Measurements from ENCODE around the gene ARSA.

Gene ARSA

DNA sequence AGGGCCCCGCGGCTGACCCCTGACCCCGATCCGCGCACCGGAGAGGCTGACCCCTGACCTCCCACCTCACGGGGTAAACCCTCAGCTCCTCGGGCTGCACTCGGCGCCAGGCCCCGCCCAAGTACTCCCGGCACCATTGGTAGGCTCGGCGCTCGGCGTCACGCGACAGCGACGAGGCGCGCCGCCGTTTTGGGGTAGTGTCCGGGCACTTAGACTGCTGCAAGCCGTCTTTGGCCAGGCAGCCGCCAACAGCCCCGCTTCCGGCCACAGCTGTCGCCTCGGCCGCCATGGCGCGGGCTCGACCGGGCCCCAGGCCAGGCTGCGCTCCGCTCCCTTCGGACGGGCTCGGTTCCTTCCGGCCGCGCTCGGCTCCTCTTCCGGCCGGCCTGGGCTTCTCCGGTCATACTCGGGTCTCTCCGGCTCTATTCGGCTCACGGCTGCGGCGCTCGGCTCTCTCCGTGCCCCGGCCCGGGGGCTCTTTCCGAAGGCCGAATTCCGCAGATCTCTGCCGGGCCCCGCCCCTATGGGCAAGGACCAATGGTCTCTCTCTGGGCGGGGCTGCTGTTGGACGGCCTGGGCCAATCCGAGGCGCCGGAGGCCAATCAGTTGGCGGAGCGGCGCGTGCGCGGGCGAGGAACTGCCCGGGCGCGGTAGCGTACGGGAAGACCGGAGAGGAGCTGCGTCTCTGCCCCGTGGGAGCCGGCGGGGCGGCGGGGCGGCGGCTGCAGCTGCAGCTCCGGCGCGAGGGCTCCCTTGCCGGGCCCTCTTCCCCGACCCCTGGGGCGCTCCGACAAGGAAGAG lies 45.3 kb downstream of the ARSA start, which contains the start of gene CHKB:
Gene CHKB, minus strand, starts transcription at position 357 of the 801 bp plus-strand sequence. Its CDS starts 68 bp downstream, at position 289.
- Histone ChIP-seq H3K27me3 (no peaks in the 10 kb centered on the region), H3K4me2 (peak within 1 kb of the TSS; percentile 96), H4K20me1 (peaks cover 17% of the 10 kb centered on the region), H3K4me3 (peak within 1 kb of the TSS; percentile 87), H3K9ac (peak within 1 kb of the TSS; percentile 93), H3K4me1 (peaks cover 28% of the 10 kb centered on the region), H3K36me3 (peaks cover 33% of the 10 kb centered on the region), H3K27ac (peak within 1 kb of the TSS; percentile 97), H3K9me3 (no peaks in the 10 kb centered on the region)
- TF ChIP-seq Cebpa-rat (IDR thresholded peaks at IDR 0.05), result no peak

DNA sequence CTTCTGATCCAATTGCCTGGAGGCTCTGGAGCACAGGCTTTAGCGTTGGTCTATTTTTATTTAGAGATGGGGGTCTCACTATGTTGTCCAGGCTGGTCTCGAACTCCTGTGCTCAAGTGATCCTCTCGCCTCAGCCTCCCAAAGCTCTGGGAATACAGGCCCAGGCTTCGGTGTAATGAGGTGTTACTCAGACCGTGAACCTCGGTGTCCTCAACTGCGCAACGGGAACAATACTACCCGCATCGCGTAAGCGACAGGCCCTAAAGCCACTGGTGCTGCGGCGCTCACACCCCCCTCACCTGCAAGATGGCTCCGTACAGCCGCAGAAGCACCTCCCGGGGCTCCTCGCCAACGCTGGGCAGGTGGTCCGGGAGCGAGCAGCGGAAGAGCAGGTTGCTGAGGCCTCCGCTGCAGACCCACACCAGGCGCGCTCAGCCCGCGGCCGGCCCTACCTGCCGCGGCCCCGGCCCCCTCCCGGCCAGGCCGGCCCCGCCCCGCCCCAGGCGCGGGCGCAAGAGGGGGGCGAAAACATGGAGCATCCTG lies 45.9 kb downstream of the ARSA start:
- peak overlapping the region; percentile 87 for H3K4me3 ChIP-seq
- H3K36me3 ChIP-seq, result peaks cover 39% of the 10 kb centered on the region
- H3K4me2 ChIP-seq, result peak overlapping the region; percentile 96
- no peak for TF ChIP-seq Cebpa-rat (IDR thresholded peaks at IDR 0.05)
- H3K27ac ChIP-seq, result peak overlapping the region; percentile 97
- H4K20me1 ChIP-seq, result peaks cover 12% of the 10 kb centered on the region
- no peaks in the 10 kb centered on the region for H3K9me3 ChIP-seq
- H3K9ac ChIP-seq, result peak overlapping the region; percentile 93
- peaks cover 28% of the 10 kb centered on the region for H3K4me1 ChIP-seq
- H3K27me3 ChIP-seq, result no peaks in the 10 kb centered on the region

DNA sequence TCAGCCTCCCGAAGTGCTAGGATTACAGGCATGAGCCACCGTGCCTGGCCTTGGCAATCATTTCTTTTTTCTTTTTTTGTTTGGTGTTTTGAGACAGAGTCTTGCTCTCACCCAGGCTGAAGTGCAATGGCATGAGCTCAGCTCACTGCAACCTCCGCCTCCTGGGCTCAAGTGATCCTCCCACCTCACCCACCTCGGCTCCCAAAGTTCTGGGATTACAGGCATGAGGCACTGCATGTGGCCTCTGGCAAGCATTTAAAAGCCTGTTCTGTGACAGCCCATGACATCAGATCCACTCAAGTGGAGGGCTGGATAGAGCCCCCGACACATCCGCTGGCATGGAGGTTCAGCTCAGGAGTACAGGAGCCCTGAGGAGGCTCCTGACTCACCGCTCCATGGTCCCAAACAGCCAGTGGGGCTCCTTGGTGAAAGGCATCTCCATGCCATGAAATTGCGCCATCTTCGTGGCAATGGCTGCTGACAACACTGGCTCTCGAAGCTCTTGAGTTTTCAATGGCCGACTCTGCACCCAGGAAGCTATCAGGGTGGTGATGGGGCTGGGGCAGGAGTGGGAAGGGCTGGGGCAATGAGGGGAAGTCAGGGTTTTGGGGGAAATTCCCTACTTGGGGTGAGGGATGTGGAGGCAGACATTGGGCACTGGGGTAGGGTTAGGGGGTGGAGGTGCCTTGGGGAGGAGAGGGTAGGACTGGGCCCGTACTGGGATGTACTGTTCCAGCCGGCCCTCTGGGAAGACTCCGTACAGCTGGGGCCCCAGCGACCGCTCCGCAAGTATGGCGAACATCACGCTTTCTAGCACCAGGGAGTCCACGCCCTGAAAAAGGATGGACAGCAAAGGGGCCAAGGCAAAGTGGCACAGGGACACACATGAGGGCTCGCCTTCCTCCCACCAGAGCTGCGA lies 46.7 kb downstream of the ARSA start:
- Histone ChIP-seq H4K20me1 (peaks cover 14% of the 10 kb centered on the region), H3K4me3 (peak overlapping the region; percentile 87), H3K4me2 (peak overlapping the region; percentile 96), H3K9me3 (no peaks in the 10 kb centered on the region), H3K27me3 (no peaks in the 10 kb centered on the region), H3K27ac (peak overlapping the region; percentile 97; the same call in 1 of the 2 replicates), H3K4me1 (peaks cover 28% of the 10 kb centered on the region), H3K9ac (peak overlapping the region; percentile 93), H3K36me3 (peaks cover 46% of the 10 kb centered on the region)
- no peak for TF ChIP-seq Cebpa-rat (IDR thresholded peaks at IDR 0.05)

DNA sequence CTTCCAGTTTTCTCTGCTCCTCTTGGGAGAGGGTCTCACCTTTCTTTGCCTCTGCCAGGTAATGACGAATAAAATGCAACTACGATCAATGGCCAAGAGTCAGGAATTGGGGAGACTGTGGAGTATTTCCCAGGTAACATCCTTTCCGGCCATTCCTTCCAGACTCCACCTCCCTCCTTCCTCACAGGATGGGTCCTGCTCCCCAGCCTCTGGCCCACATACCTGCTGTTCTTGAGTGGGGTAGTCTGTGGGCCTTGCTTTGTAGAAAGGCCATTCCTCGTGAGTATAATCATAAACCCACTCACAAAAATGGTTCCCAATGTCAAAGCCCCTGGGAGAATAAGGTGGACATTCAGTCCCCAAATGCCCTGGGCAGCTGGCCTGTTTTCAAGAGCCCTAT lies 48.2 kb downstream of the ARSA start:
- Histone ChIP-seq H3K9me3 (no peaks in the 10 kb centered on the region), H3K4me1 (peaks cover 28% of the 10 kb centered on the region), H3K36me3 (peaks cover 58% of the 10 kb centered on the region), H3K4me2 (no peak overlapping the region), H3K27me3 (no peaks in the 10 kb centered on the region), H3K9ac (0 out of 2 replicates have a peak overlapping the region, but pooled peaks have one; percentile 10), H4K20me1 (peaks cover 20% of the 10 kb centered on the region), H3K4me3 (no peak overlapping the region), H3K27ac (no peak overlapping the region)
- no peak for TF ChIP-seq Cebpa-rat (IDR thresholded peaks at IDR 0.05)

DNA sequence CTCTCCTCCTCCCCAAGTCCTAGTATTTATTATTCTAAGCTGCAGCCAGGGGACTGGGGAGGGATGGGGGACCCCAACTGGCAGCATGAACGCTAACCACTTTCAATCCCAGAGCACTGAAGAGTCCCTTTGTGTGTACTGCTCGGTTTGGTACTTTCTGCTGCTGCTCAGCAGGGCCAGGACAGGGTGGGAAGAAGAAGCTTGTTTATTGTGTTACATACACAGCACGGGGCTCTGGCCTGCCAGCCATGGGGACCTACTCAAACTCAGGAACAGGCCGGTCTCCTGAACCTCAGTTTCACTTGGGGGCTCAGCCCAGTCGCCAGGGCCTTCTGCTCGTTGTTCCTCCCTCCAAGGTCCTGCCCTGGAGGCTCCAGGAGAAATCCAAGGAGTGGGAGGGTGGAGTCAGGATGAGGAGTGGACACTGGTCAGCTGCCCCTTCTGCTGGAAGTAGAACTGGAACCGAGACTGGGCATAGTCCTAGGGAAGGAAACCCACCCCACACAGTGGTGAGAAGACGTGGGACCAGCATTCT lies 49.1 kb downstream of the ARSA start:
- Histone ChIP-seq H4K20me1 (peaks cover 25% of the 10 kb centered on the region), H3K4me2 (no peak overlapping the region), H3K4me1 (peaks cover 25% of the 10 kb centered on the region), H3K27me3 (no peaks in the 10 kb centered on the region), H3K36me3 (peaks cover 68% of the 10 kb centered on the region), H3K9me3 (no peaks in the 10 kb centered on the region), H3K27ac (no peak overlapping the region), H3K9ac (no peak overlapping the region), H3K4me3 (no peak overlapping the region)
- TF ChIP-seq Cebpa-rat (IDR thresholded peaks at IDR 0.05), result no peak

DNA sequence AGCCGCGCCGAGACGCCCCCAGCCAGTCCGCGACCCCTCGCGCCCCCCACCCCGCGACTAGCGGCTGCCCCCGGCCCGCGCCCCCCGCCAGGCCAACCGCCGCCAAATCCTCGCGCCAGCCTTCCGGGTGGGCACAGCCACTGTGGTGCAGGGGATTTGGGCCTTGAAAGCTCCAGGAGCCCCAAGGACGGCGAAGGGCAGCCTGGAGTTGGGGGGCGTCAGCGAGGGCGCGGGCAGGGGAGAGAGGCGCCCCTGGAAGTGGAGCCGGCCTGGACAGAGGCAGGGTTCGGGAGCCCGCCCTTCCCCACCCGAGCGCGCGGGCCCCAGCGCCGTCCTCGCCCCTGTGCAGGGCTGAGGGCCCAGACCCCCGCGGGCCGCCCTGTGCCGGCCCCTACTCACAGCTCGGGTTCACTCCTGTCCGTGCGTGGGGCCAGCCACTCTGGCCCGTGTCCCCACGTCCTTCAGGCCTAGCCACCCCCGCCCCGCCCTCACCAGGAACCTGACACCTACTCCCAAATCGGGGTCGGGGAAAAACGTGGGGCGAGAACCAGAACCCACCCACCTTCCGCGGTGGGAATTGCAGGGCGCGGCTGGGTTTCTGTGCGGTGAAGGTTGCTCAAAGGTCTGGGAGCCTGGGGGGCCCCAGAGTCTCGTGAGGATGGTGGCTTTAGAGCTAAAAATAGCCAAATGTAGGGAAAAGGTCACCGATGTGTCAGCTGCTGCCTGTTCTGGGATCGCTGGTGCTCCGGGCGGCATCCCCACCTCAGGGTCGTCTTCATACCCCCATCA lies 49.8 kb downstream of the ARSA start, which contains the start of gene CPT1B:
Gene CPT1B, minus strand, starts transcription at position 441 of the 789 bp plus-strand sequence. CDS start 512 bp downstream, outside the sequence.
- Histone ChIP-seq H3K4me1 (peaks cover 19% of the 10 kb centered on the region), H3K4me2 (no peak within 1 kb of the TSS), H3K4me3 (no peak within 1 kb of the TSS), H3K27ac (no peak within 1 kb of the TSS), H3K9me3 (no peaks in the 10 kb centered on the region), H3K9ac (no peak within 1 kb of the TSS), H4K20me1 (peaks cover 23% of the 10 kb centered on the region), H3K36me3 (peaks cover 74% of the 10 kb centered on the region), H3K27me3 (no peaks in the 10 kb centered on the region)
- no peak for TF ChIP-seq Cebpa-rat (IDR thresholded peaks at IDR 0.05)

DNA sequence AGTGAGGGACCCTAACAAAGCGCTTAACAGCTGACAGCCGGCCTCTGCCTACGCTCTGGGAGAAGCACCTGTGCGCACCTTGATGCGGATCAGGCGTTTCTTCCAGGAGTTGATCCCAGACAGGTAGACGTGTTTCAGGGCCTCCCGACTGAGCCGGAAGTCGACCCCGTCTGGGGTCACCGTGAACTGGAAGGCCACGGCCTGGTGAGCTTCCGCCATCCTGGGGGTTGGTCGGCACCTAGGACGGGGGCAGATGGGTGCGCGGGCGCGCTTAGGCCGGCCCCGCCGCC lies 50.3 kb downstream of the ARSA start:
- H3K9ac ChIP-seq, result no peak overlapping the region
- H3K27me3 ChIP-seq, result no peaks in the 10 kb centered on the region
- H4K20me1 ChIP-seq, result peaks cover 29% of the 10 kb centered on the region
- peaks cover 20% of the 10 kb centered on the region for H3K4me1 ChIP-seq
- no peak for TF ChIP-seq Cebpa-rat (IDR thresholded peaks at IDR 0.05)
- no peak overlapping the region for H3K4me2 ChIP-seq
- peaks cover 80% of the 10 kb centered on the region for H3K36me3 ChIP-seq
- H3K27ac ChIP-seq, result no peak overlapping the region
- no peaks in the 10 kb centered on the region for H3K9me3 ChIP-seq
- no peak overlapping the region for H3K4me3 ChIP-seq

DNA sequence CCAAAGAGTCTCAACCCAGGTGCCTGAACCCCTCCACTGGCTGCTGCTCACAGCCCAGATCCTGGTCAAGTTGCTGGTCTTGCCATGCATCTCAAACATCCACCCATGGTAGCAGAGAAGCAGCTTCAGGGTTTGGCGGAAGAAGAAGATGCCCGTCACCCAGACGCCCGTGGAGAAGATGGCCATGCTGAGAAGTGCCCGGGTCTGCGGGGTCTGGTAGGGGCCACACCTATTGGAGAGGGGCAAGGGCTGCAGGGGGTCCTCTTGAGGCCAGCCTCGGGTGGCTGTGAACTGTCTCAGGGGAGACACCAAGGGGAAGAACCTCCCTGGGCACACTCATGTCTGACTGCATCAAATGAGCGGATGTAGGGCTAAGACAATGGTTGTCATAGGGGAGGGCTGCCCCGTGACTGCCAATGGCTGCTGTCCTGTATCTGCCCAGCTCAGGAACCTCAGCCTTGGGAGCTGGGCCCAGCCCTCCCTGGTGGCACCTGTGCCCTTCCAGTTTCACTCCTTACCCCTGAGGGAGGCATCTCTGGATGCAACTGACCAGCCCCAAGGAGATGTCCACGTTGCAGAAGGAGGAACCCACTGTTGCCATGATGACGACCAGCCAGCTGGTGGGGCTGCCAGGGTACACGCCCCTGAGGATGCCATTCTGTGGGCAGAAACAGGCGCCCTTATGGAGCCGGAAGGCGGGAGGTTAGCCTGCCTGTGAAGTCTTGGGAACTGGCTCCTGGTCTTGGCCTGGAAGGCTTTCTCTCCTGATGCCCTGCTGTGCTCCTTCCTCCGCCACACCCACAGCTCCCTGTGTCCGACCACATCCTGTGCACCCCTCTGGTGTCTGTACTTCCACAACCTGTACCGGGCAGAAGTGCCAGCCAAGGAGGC lies 50.9 kb downstream of the ARSA start:
- Histone ChIP-seq H4K20me1 (peaks cover 34% of the 10 kb centered on the region), H3K36me3 (peaks cover 85% of the 10 kb centered on the region), H3K9me3 (no peaks in the 10 kb centered on the region), H3K4me1 (peaks cover 25% of the 10 kb centered on the region), H3K4me2 (no peak overlapping the region), H3K27me3 (no peaks in the 10 kb centered on the region), H3K27ac (no peak overlapping the region), H3K4me3 (no peak overlapping the region), H3K9ac (no peak overlapping the region)
- no peak for TF ChIP-seq Cebpa-rat (IDR thresholded peaks at IDR 0.05)

Data from BLaER1 (cell line).